A673 (cell line): ENCODE measurements around the gene DDX53. TPM values are rescaled to one million over a fixed set of nuclear protein-coding genes. Genes with fewer than 3 reads are reported as not detected.

ENCODE experiments used
- BruUV-seq: library from RNA; stranded (reverse); fragments of 400-500 nt; replicated peaks from 2 replicates; lab custom pipeline; 2021; lab: Mats Ljungman, UMichigan
- CTCF ChIA-PET: fragments of 300-600 bp; sonication (Branson Sonifier 250); formaldehyde crosslinking; loops from one replicate; lab custom pipeline; 2022; ENCODE audit warnings: antibody characterized with exemption; lab: Charles Lee
- POLR2A ChIA-PET: fragments of 300-600 bp; sonication (Branson Sonifier 250); formaldehyde crosslinking; loops from one replicate; lab custom pipeline; 2022; ENCODE audit warnings: antibody characterized with exemption; ENCODE audit not compliant: low non-redundant PET; lab: Charles Lee
- DNase-seq: peaks from one replicate; pipeline ENCODE4 v3.0.0-alpha.2; 2015; ENCODE audit warnings: low spot score
- H3K27ac ChIP-seq: fragments of 200-600 bp; sonication (generic); 2 replicates; pipeline ENCODE4 v1.5.1; 2016; ENCODE audit warnings: mixed run types, low read depth, mild to moderate bottlenecking, mixed read lengths, antibody characterized with exemption, low read length; ENCODE audit not compliant: poor library complexity, severe bottlenecking
- H3K27me3 ChIP-seq: fragments of 200-600 bp; sonication (generic); replicated peaks from 2 replicates; pipeline ENCODE4 v1.6.1; 2017; ENCODE audit warnings: mixed run types, low read depth, mild to moderate bottlenecking, mixed read lengths, antibody characterized with exemption, low read length; ENCODE audit not compliant: insufficient read depth, poor library complexity
- H3K36me3 ChIP-seq: fragments of 200-600 bp; sonication (generic); 2 replicates; pipeline ENCODE4 v1.6.1; 2016; ENCODE audit warnings: mixed run types, mild to moderate bottlenecking, mixed read lengths, antibody characterized with exemption, low read length; ENCODE audit not compliant: insufficient read depth, poor library complexity, severe bottlenecking
- H3K4me1 ChIP-seq: fragments of 200-600 bp; sonication (generic); 2 replicates; pipeline ENCODE4 v1.6.1; 2017; ENCODE audit warnings: mixed run types, mild to moderate bottlenecking, mixed read lengths, antibody characterized with exemption, low read length; ENCODE audit not compliant: insufficient read depth, poor library complexity, severe bottlenecking
- H3K4me3 ChIP-seq: fragments of 200-600 bp; sonication (generic); 2 replicates; pipeline ENCODE4 v1.5.1; 2016; ENCODE audit warnings: low read depth, mixed run types, mild to moderate bottlenecking, mixed read lengths, low read length; ENCODE audit not compliant: poor library complexity, severe bottlenecking
- H3K9me3 ChIP-seq: fragments of 200-600 bp; sonication (generic); 2 replicates; pipeline ENCODE4 v1.6.1; 2016; ENCODE audit warnings: mixed run types, low read depth, mild to moderate bottlenecking, mixed read lengths, antibody characterized with exemption, low read length; ENCODE audit not compliant: poor library complexity, severe bottlenecking
- EZH2 ChIP-seq: fragments of 200-600 bp; sonication (generic); IDR thresholded peaks from 2 replicates; pipeline ENCODE4 v1.6.1; 2017; ENCODE audit warnings: borderline replicate concordance, low read depth, mild to moderate bottlenecking, mixed read lengths, antibody characterized with exemption, low read length; ENCODE audit not compliant: poor library complexity, severe bottlenecking
- intact Hi-C: fragments of 100-400 bp; cut with micrococcal nuclease; formaldehyde crosslinking; loops from one replicate; pipeline ENCODE4 v1.10.0; 2022; ENCODE audit not compliant: unreplicated experiment
- total RNA-seq: library from RNA; stranded (reverse); gene quantifications from 2 replicates; pipeline ENCODE4 v1.2.3, GENCODE V29; 2021
- TF ChIP-seq, protein P1 (sequence below): fragments of 300-800, 200-600 bp; sonication (generic); conservative IDR thresholded peaks from 2 replicates; pipeline ENCODE4 v1.5.1; 2017; ENCODE audit warnings: low read depth, mild to moderate bottlenecking, antibody characterized with exemption, low read length, moderate library complexity, mixed read lengths

The DDX53 gene
- total RNA-seq, 1 experiment from 2014 or later: not detected

DNA sequence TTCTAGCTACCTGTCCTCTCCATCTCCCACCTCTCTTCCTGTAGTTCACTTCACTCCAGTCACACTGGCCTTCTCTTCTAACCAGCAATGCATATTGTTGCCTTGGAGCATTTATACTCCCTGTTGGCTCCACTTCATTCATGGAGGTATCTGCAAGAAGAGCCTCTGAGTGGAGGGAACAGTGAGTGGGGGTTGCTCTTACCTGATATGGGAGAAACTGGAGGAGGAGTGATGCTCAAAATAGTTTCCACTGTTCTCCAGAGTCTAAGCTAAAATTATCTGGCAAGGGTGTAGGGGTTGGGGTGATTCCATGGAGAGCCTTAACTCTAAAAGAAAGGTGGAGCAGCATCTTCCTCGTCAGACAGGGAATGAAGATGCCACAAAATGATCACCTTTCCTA lies 28.9 kb upstream of the DDX53 start:
- TF ChIP-seq EZH2: no peak
- TF ChIP-seq, protein P1, sequence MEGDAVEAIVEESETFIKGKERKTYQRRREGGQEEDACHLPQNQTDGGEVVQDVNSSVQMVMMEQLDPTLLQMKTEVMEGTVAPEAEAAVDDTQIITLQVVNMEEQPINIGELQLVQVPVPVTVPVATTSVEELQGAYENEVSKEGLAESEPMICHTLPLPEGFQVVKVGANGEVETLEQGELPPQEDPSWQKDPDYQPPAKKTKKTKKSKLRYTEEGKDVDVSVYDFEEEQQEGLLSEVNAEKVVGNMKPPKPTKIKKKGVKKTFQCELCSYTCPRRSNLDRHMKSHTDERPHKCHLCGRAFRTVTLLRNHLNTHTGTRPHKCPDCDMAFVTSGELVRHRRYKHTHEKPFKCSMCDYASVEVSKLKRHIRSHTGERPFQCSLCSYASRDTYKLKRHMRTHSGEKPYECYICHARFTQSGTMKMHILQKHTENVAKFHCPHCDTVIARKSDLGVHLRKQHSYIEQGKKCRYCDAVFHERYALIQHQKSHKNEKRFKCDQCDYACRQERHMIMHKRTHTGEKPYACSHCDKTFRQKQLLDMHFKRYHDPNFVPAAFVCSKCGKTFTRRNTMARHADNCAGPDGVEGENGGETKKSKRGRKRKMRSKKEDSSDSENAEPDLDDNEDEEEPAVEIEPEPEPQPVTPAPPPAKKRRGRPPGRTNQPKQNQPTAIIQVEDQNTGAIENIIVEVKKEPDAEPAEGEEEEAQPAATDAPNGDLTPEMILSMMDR: no peak
- intact Hi-C loops: no loop called here
- Histone ChIP-seq H3K4me1 (no peaks in the 10 kb centered on the region), H3K27me3 (no peaks in the 10 kb centered on the region), H3K9me3 (peaks cover 4% of the 10 kb centered on the region), H3K36me3 (no peaks in the 10 kb centered on the region), H3K27ac (no peak overlapping the region), H3K4me3 (no peak overlapping the region)
- CTCF ChIA-PET: no interaction called here
- BruUV-seq: no TSS peak
- DNase-seq: no peak
- POLR2A ChIA-PET: no interaction called here

DNA sequence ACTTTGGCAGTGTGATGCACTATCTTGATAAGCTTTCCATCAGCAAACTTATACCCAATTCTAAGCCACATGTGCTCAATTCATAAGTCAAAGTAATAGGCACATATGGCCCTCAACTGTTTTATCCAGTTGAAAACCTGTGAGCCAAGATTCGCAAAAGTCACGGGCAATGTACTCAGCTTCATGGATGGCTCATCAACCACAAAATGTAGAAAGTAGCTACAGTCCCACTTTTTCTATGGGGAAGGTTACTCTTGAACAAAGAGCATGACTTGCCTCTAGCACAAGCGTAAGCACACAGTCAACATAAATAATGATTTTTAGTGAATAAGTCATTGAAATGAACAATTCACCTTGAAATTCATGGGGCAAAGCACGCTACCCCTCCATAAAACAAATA lies 25.1 kb upstream of the DDX53 start:
- H3K4me1 ChIP-seq: no peaks in the 10 kb centered on the region
- H3K27me3 ChIP-seq: no peaks in the 10 kb centered on the region
- POLR2A ChIA-PET: no interaction called here
- CTCF ChIA-PET: no interaction called here
- no TSS peak for BruUV-seq
- no peak overlapping the region for H3K4me3 ChIP-seq
- no peak for TF ChIP-seq EZH2
- TF ChIP-seq, protein P1: no peak
- intact Hi-C loops: no loop called here
- no peak overlapping the region for H3K27ac ChIP-seq
- H3K36me3 ChIP-seq: no peaks in the 10 kb centered on the region
- no peak for DNase-seq
- peaks cover 4% of the 10 kb centered on the region for H3K9me3 ChIP-seq

DNA sequence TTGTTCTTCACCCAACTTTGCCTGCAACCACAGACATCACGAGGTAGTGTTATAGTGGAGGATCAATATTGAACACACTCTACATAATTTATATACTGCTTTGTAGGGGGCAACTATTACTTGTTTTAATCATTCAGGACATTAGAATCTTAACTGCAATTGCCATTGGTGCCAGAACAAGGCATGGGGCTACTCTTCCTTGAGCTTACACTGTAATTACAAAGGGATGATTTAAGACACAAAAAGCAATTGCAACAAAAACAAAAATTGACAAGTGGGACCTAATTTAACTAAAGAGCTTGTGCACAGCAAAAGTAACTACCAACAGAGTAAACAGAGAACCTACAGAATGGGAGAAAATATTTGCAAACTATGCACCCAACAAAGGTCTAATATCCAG lies 24.0 kb upstream of the DDX53 start:
- H3K36me3 ChIP-seq: no peaks in the 10 kb centered on the region
- POLR2A ChIA-PET: no interaction called here
- no peak overlapping the region for H3K4me3 ChIP-seq
- intact Hi-C loops: no loop called here
- no peak overlapping the region for H3K27ac ChIP-seq
- no peaks in the 10 kb centered on the region for H3K27me3 ChIP-seq
- no peaks in the 10 kb centered on the region for H3K4me1 ChIP-seq
- DNase-seq: no peak
- no TSS peak for BruUV-seq
- peaks cover 4% of the 10 kb centered on the region for H3K9me3 ChIP-seq
- no peak for TF ChIP-seq EZH2
- TF ChIP-seq, protein P1: no peak; the same call in 1 of the 2 replicates
- CTCF ChIA-PET: no interaction called here
